ENCODE results near the gene NPAS3.

GRCh38 chr14:33802737-33803136, 864.1 kb downstream of the NPAS3 start:
- TF ChIP-seq GATA2 (IDR thresholded peaks at IDR 0.05; ENCODE audit: low read depth, low read length) = no peak
- TF ChIP-seq GATA3 (IDR thresholded peaks at IDR 0.05; ENCODE audit: low read depth, low read length) = no peak
